ENCODE results near the gene LZTS3.
"Not testable (repeated sequence)": the region's sequence is repeated elsewhere in the genome, so short reads cannot be mapped to it uniquely, and the experiment has no call there.

Gene LZTS3

DNA sequence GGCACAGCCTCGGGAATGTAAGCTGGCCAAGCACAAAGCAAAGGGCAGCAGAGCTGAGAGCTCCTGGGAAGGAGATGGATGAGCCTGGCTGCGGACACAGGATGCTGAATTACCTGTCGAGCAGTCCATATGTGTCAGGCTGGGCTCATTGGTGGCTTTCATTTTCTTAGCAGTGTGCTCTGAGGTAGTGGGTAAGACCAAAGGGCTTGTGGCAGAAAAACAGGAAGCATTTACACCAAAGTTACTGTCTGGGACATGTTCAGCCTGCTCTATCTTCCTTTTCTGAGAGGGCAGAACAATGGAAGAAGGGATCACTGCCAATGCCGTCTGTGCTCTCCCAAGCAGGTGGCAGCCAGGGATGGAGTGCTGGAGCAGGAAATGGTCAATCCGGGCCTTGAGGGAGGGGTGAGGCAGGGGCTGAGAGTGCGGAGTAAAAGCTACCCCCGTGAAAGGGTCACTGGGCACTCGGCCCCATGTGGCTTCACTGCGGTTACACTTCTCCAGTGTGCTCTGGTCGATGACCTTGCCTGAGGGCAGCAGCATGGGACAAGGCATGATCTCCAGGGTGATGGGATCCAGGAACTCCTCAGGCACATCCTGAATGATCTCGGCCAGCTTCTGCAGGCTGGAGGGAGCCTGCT lies 52.0 kb downstream of the LZTS3 start:
- DNase-seq (ENCODE audit: low read depth in 1 of 2, low spot score in 1 of 2), result peak in 1 of 2 experiments; percentile 51
- 0 out of 2 replicates have a peak overlapping the region, but pooled peaks have one; percentile 17 for H3K27ac ChIP-seq (replicated peaks)
- TF ChIP-seq, protein P1, sequence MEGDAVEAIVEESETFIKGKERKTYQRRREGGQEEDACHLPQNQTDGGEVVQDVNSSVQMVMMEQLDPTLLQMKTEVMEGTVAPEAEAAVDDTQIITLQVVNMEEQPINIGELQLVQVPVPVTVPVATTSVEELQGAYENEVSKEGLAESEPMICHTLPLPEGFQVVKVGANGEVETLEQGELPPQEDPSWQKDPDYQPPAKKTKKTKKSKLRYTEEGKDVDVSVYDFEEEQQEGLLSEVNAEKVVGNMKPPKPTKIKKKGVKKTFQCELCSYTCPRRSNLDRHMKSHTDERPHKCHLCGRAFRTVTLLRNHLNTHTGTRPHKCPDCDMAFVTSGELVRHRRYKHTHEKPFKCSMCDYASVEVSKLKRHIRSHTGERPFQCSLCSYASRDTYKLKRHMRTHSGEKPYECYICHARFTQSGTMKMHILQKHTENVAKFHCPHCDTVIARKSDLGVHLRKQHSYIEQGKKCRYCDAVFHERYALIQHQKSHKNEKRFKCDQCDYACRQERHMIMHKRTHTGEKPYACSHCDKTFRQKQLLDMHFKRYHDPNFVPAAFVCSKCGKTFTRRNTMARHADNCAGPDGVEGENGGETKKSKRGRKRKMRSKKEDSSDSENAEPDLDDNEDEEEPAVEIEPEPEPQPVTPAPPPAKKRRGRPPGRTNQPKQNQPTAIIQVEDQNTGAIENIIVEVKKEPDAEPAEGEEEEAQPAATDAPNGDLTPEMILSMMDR (IDR thresholded peaks at IDR 0.05; ENCODE audit: insufficient read depth, low read length), result no peak
- TF ChIP-seq GABPA (IDR thresholded peaks at IDR 0.05; ENCODE audit: low read depth), result no peak
- no peak overlapping the region for H3K4me3 ChIP-seq (replicated peaks; ENCODE audit: insufficient read depth, low read length)
- no peaks in the 10 kb centered on the region for H3K27me3 ChIP-seq (ENCODE audit: insufficient read depth, poor library complexity, severe bottlenecking)

DNA sequence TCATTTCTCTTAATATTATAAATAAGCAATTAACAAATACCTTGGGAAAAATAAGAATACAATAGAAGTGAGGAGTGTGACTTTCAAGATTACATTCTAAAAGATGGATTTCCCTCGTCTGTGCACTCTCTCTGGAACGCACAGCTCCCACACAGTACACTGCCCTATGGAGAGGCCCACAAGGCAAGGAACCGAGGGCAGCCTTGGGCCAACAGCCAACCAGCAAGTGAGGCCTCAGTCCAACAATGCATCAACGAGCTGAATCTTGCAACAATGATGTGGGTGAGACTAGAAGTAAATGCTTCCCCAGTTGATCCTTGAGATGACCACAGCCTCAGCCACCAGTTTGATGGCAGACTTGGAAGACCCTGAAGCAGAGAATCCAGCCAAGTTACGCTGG lies 54.3 kb downstream of the LZTS3 start:
- TF ChIP-seq GABPA (IDR thresholded peaks at IDR 0.05; ENCODE audit: low read depth) (no peak), POLR2AphosphoS5 (IDR thresholded peaks at IDR 0.05; ENCODE audit: low read depth) (no peak), SPI1 (IDR thresholded peaks at IDR 0.05; ENCODE audit: borderline replicate concordance, low read depth) (no peak)
- TF ChIP-seq, protein P2, sequence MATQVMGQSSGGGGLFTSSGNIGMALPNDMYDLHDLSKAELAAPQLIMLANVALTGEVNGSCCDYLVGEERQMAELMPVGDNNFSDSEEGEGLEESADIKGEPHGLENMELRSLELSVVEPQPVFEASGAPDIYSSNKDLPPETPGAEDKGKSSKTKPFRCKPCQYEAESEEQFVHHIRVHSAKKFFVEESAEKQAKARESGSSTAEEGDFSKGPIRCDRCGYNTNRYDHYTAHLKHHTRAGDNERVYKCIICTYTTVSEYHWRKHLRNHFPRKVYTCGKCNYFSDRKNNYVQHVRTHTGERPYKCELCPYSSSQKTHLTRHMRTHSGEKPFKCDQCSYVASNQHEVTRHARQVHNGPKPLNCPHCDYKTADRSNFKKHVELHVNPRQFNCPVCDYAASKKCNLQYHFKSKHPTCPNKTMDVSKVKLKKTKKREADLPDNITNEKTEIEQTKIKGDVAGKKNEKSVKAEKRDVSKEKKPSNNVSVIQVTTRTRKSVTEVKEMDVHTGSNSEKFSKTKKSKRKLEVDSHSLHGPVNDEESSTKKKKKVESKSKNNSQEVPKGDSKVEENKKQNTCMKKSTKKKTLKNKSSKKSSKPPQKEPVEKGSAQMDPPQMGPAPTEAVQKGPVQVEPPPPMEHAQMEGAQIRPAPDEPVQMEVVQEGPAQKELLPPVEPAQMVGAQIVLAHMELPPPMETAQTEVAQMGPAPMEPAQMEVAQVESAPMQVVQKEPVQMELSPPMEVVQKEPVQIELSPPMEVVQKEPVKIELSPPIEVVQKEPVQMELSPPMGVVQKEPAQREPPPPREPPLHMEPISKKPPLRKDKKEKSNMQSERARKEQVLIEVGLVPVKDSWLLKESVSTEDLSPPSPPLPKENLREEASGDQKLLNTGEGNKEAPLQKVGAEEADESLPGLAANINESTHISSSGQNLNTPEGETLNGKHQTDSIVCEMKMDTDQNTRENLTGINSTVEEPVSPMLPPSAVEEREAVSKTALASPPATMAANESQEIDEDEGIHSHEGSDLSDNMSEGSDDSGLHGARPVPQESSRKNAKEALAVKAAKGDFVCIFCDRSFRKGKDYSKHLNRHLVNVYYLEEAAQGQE (IDR thresholded peaks at IDR 0.05; ENCODE audit: insufficient replicate concordance, low read depth), result no peak
- TF ChIP-seq, protein P1 (IDR thresholded peaks at IDR 0.05; ENCODE audit: insufficient read depth, low read length), result no peak
- H3K27ac ChIP-seq (replicated peaks), result no peak overlapping the region
- H3K27me3 ChIP-seq (ENCODE audit: insufficient read depth, poor library complexity, severe bottlenecking), result no peaks in the 10 kb centered on the region
- DNase-seq (ENCODE audit: low read depth in 1 of 2, low spot score in 1 of 2), result no peak
- no peak overlapping the region for H3K4me3 ChIP-seq (replicated peaks; ENCODE audit: insufficient read depth, low read length)

DNA sequence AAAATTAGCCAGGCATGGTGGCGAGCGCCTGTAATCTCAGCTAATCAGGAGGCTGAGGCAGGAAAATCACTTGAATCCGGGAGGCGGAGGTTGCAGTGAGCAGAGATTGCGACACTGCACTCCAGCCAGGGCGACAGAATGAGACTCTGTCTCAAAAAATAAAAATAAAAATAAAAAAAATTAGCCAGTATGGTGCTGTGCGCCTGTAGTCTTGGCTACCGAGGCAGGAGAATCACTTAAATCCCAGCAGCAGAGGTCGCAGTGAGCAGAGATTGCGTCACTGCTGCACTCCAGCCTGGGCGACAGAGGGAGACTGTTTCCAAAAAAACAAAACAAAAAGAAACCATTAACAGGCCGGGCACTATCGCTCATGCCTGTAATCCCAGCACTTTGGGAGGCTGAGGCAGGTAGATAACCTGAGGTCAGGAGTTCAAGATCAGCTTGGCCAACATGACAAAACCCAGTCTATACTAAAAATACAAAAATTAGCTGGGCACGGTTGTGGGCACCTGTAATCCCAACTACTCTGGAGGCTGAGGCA lies 55.4 kb downstream of the LZTS3 start:
- not testable (repeated sequence) for H3K27me3 ChIP-seq (ENCODE audit: insufficient read depth, poor library complexity, severe bottlenecking); H3K4me3 ChIP-seq (replicated peaks; ENCODE audit: insufficient read depth, low read length)
- TF ChIP-seq, protein P1 (IDR thresholded peaks at IDR 0.05; ENCODE audit: insufficient read depth, low read length), result peak; percentile 55
- DNase-seq (ENCODE audit: low read depth in 1 of 2, low spot score in 1 of 2), result peak; percentile 65 to 82
- H3K27ac ChIP-seq (replicated peaks), result peak overlapping the region; percentile 30

DNA sequence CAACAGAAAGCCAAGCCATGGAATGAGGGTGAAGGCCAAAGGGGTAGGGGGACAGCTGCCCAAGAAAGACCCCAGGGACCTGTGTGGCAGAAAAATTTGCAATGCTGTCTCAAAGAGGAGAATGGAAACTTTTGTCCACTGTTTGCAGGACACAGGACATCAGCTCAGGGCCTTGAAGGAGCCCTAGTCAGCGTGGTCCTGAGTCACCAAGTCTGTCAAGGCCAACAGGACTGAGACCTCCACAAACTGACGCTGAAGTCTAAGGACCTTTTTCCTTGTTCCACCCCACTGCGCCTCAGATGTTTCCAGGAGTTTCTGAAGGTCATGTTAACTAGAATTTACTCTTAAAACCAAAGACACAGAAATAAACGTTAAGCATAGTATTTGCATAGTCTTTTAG lies 57.0 kb downstream of the LZTS3 start:
- TF ChIP-seq, protein P1 (IDR thresholded peaks at IDR 0.05; ENCODE audit: insufficient read depth, low read length), result no peak
- TF ChIP-seq GABPA (IDR thresholded peaks at IDR 0.05; ENCODE audit: low read depth) (no peak), POLR2AphosphoS5 (IDR thresholded peaks at IDR 0.05; ENCODE audit: low read depth) (no peak), SPI1 (IDR thresholded peaks at IDR 0.05; ENCODE audit: borderline replicate concordance, low read depth) (no peak)
- TF ChIP-seq, protein P2 (IDR thresholded peaks at IDR 0.05; ENCODE audit: insufficient replicate concordance, low read depth), result no peak
- no peak overlapping the region for H3K4me3 ChIP-seq (replicated peaks; ENCODE audit: insufficient read depth, low read length)
- no peak overlapping the region for H3K27ac ChIP-seq (replicated peaks)
- no peak for DNase-seq (ENCODE audit: low read depth in 1 of 2, low spot score in 1 of 2)
- H3K27me3 ChIP-seq (ENCODE audit: insufficient read depth, poor library complexity, severe bottlenecking), result no peaks in the 10 kb centered on the region
